Stimulated activated CD8-positive, alpha-beta memory T cell treated with anti-CD3 and anti-CD28 coated beads, Interleukin-12 subunit alpha, Interleukin-12 subunit beta, amount 100 ng/mL, for 24 hours (primary cell): ENCODE results near the gene RAB4B.
"Not testable (repeated sequence)": the region's sequence is repeated elsewhere in the genome, so short reads cannot be mapped to it uniquely, and the experiment has no call there.

Experiments
- DNase-seq: peaks from one replicate; pipeline ENCODE4 v3.0.0-alpha.2; 2020; ENCODE audit errors: extremely low read depth

RAB4B gene

DNA sequence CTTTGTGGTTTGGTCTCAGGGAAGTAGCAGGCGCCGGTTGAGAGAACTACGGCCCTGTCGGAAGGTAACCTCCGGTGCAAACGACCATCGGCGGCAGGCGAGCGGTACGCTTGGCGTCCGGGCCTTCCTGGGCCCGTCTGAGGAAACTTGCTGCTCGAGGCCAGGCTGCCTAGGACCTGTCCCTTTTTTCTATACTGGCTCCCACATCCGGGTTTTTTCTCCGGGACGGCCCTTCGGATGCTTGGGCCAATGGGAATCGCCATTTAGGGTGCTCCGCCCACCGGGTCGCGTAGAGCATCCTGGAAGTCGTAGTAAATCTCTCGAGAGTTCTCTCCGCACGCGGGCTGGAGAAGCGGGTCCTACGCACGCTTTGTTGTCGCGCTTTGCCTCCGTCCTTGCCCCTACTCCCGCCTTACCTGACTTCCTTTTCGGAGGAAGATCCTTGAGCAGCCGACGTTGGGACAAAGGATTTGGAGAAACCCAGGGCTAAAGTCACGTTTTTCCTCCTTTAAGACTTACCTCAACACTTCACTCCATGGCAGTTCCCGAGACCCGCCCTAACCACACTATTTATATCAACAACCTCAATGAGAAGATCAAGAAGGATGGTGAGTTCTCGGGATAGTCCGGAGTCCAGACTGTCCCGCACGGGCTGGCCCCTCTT lies 27.0 kb upstream of the RAB4B start, which contains the start of gene SNRPA:
SNRPA (plus strand) TSS at position 330 of the 664 bp plus-strand sequence; CDS start at position 536, 206 bp downstream.
- DNase-seq, result peak; percentile 90

DNA sequence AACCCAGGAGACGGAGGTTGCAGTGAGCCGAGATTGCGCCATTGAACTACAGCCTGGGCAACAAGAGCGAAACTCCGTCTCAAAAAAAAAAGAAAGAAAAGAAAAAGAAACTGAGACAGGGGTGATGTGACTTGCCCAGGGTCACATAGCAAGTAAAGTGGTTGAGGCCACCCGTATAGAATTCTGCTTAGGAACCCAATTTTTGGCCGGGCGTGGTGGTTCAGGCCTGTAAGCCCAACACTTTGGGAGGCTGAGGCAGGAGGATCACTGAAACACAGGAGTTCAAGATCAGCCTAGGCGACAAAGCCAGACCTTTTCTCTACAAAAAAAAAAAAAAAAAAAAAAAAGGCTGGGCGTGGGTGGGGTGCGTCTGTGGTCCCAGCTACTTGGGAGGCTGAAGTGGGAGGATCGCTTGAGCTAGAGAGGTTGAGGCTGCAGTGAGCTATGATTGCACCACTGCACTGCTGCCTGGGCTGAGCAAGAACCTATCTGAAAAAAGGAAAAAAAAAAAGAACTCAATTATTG lies 25.7 kb upstream of the RAB4B start:
- no peak for DNase-seq

GRCh38 chr19:40754611-40755247 lies 23.3 kb upstream of the RAB4B start:
- DNase-seq, result no peak

- DNase-seq, result no peak
These were observed 22.8 kb upstream of the RAB4B start for GRCh38 chr19:40755248-40755624.

GRCh38 chr19:40755791-40756190 lies 22.3 kb upstream of the RAB4B start:
- DNase-seq, result no peak

- DNase-seq, result no peak
These were observed 21.4 kb upstream of the RAB4B start for GRCh38 chr19:40756502-40757110.

GRCh38 chr19:40758491-40758890 lies 19.6 kb upstream of the RAB4B start:
- DNase-seq, result no peak

- DNase-seq, result no peak
These were observed 18.7 kb upstream of the RAB4B start for GRCh38 chr19:40759352-40759751.

DNA sequence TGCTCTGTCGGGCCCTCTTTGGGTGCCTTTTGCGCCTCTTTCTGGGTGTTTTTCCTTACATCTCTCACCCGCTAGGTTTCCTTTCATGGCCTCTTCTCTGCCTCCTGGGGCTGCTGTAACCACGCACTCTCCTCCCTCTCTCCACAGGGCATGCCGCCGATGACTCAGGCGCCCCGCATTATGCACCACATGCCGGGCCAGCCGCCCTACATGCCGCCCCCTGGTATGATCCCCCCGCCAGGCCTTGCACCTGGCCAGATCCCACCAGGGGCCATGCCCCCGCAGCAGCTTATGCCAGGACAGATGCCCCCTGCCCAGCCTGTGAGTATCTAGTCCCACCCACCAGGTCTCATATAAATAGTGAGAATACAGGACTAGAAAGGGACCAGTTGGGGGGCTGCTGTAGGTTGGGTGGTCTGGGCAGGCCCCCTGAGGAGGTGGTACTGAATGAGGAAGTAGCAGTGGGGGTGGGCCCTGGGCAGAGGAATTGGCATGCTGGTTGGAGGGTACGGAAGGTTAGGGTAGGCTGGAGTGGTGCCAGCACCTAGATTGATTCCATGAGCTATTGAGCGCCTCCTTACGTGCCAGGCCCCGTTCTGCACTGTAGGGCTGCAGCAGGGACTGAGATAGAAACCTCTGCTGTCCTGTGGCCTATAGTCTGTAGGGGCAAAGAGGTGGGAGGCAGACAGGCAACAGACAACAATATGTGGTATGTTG lies 15.1 kb upstream of the RAB4B start:
- DNase-seq, result no peak

- no peak for DNase-seq
These were observed 14.5 kb upstream of the RAB4B start for GRCh38 chr19:40763526-40763925.

DNA sequence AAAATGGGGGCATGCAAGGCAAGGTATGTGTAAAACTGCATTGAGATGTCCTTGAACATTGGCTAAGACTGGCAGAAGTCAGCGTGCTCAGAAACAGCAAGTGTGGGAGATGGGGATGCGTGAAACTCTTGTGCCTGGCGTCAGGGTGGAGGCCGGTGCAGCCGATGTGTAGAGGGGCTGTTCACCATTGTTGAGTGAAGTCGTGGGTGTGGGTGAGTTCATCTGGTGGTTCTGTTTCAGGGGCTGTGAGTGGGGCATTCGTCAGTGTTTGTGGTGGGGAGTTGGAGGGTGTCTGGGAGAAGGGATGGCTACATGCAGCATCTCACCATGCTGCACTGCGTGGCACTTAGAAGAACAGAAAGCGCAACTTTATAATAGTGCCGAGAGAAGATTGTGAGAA lies 14.1 kb upstream of the RAB4B start:
- DNase-seq, result no peak

- DNase-seq, result not testable (repeated sequence)
These were observed 11.7 kb upstream of the RAB4B start for GRCh38 chr19:40766385-40766784.

DNA sequence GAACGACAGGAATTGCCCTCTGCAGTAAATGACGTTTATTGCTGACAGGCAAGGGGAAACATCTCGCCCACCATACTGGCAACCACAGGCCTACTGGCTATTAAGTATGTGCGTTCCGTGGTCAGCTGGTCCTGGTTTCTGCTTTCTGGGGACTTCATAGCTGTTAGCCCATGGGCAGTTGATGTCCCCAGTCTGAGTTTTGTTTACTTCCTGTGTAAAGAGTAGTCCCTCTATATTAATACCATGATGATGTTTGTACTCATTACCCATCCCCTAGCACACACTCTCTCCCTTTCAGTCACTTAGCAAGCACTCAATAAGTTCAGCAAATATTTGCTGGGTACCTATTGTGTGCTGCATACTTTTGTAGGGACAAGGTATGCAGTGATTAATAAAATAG lies 9.2 kb upstream of the RAB4B start:
- no peak for DNase-seq

DNA sequence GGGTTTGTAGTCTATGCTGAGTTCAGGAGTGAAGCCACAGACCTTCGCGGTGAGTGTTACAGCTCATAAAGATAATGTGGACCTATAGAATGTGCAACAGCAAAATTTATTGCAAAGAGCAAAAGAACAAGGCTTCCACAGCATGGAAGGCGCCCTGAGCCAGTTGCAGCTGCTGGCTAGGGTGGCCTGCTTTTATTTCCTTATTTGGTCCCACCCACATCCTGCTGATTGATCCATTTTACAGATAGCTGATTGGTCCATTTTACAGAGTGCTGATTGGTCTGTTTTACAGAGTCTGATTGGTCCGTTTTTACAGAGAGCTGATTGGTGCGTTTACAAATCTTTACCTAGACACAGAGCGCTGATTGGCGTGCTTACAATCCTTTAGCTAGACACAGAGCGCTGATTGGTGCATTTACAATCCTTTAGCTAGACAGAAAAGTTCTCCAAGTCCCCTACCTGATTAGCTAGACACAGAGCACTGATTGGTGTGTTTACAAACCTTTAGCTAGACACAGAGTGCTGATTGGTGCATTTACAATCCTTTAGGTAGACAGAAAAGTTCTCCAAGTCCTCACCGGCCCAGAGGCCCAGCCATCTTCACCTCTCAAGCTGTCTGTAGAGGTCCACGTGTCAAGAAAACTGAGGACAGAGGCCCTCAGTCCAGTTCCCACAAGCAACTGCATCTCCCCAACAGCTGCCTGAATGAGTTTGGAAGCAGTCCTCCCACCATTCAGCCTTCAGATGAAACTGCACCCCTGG lies 6.8 kb upstream of the RAB4B start:
- not testable (repeated sequence) for DNase-seq

DNA sequence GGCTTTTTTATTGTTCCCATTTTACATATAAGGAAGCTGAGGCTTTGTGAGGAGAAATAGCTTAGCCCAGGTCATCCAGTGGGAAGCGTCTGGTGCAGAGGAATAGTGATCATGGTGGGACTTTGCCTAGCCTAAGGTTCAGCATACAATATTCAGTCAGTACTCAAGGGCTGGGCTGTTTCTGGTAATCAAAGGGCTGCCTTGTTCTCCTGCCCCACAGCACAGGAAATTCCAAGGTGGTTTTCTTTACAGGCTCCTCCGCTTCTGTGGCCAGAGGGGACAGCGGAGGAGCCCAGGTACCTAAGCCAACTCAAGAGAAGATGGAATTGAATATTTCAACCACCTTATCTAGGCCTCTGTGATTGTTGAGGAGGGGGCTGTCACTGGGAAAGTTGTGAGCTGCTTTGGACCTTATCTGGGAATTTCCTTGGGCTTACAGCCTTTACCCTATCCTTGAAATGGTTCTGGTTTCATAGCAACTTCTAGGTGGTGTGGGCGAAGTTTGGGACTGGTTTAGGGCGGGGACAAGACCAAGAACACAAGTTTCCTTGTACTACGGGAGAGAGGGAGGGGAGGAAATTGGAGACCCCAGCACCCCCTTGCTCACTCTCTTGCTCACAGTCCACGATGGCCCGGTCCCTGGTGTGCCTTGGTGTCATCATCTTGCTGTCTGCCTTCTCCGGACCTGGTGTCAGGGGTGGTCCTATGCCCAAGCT lies 3.0 kb upstream of the RAB4B start, which contains the start of gene MIA:
MIA (plus strand) TSS at position 606 of the 716 bp plus-strand sequence; CDS start at position 628, 22 bp downstream.
- DNase-seq, result no peak

DNA sequence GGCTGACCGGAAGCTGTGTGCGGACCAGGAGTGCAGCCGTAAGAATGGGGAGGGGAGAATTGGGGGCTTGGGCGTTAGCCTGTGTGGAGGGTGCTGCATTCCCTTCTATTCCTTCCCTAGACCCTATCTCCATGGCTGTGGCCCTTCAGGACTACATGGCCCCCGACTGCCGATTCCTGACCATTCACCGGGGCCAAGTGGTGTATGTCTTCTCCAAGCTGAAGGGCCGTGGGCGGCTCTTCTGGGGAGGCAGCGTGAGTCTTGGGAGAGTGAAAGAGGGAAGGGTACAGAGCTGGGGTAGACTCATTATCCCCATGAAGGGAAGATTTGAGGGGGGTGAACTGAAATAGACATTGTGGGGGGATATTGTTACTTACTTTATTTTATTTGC lies 2.4 kb upstream of the RAB4B start:
- no peak for DNase-seq

DNA sequence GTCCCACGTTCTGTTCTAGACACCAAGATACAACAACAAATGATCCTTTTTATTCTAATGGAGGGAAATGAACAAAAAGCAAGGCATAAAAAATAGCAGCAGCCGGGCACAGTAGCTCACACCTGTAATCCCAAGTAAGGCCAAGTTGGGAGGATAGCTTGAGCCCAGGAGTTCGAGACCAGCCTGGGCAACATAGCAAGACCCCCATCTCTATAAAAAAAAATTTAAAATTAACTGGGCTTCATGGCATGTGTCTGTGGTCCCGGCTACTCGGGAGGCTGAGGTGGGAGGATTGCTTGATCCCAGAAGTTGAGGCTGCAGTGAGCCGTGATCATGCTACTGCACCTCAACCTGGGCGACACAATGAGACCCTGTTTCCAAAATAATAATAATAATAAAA lies 1.7 kb upstream of the RAB4B start:
- DNase-seq, result no peak

DNA sequence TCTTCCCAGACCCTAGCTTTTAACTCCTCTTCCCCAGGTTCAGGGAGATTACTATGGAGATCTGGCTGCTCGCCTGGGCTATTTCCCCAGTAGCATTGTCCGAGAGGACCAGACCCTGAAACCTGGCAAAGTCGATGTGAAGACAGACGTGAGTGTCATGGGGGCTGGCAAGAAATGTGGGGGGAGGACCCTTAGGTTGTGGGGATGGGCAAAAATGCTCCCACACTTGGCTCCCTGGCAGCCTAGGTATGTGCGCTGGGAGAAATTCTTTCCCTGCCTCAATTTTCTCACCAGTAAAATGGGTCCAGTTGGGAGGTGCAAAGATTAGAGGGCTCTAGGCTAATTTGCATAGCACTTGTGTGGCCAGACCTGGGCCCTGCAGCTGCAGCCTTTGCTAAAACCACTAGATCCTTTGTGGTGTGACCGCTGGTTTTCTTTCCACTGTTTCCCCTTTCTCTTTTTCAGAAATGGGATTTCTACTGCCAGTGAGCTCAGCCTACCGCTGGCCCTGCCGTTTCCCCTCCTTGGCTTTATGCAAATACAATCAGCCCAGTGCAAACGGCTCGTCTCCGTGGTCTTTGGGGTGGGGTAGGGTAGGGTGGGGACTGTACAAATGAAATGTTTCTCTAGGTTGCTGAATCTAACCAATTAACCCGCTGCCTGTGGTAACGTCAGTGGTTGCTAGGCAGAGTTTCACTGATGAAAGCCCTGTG lies 959 bp upstream of the RAB4B start:
- no peak for DNase-seq

GRCh38 chr19:40777645-40777936 lies 456 bp upstream of the RAB4B start:
- no peak for DNase-seq

GRCh38 chr19:40778706-40779284 lies 748 bp downstream of the RAB4B start:
- DNase-seq, result no peak
